Measurements from ENCODE around the gene TSPAN1. TPM values are rescaled to one million over a fixed set of nuclear protein-coding genes. Genes with fewer than 3 reads are reported as not detected.

The TSPAN1 gene, protein sequence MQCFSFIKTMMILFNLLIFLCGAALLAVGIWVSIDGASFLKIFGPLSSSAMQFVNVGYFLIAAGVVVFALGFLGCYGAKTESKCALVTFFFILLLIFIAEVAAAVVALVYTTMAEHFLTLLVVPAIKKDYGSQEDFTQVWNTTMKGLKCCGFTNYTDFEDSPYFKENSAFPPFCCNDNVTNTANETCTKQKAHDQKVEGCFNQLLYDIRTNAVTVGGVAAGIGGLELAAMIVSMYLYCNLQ
- 0.29 TPM in 1 of 2 replicates, not detected in the other for total RNA-seq

GRCh38 chr1:46174448-46175231, at the start of gene TSPAN1:
TSPAN1 (plus strand) TSS chr1:46175087; CDS start chr1:46181108, 6,021 bp downstream.

GRCh38 chr1:46132529-46133180, 42.2 kb upstream of the TSPAN1 start, which contains the start of gene PIK3R3:
PIK3R3 (minus strand) TSS chr1:46132629; CDS start chr1:46131952, 677 bp downstream.

DNA sequence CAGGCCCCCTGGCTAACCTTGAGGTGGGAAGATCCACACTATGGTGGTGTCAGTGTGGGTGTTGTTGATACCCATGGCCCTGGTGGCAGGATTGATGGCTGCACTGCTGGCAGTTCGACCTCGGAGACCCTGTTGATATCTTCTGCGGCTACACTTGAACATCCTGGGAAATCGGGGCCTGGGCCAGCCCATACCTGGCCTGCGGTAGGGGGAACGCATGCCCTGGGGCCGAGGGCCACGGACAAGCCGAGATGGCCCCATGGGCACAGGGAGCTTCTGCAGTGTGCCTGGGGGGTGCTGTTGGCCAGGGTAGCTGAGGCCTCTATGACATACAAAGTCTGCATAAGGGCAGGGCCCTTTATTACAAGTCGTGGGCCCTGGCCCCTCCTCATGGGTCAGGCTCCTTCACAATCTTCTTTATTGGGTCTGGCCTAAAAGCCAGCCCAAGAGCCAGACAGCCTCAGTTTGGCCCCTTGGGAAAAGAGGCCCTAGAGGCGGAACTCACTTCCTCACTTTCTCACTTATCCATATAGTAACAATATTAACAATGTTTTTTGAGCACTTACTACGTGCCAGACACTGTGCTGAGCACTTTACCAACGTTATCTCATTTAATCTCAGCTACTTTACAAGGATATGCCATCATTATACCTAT, 1.5 kb downstream of the TSPAN1 start, which contains the start of gene P3R3URF:
Gene P3R3URF, minus strand, starts transcription at position 278 of the 655 bp plus-strand sequence. Its CDS starts 17 bp downstream, at position 261.

GRCh38 chr1:46197964-46198811, 23.3 kb downstream of the TSPAN1 start, which contains the start of gene POMGNT1:
POMGNT1 (minus strand) TSS chr1:46198434; CDS start chr1:46197821, 613 bp downstream.

Other genes with a start within 250 kb of the TSPAN1 start
- gene PIK3R3, start 42.5 kb upstream of the TSPAN1 start, total RNA-seq = 0.50 and 0.88 TPM in 2 replicates
- gene P3R3URF, start 1.4 kb downstream of the TSPAN1 start, total RNA-seq = not detected in 2 replicates
- gene POMGNT1, start 23.3 kb downstream of the TSPAN1 start, total RNA-seq = 22.8 and 27.2 TPM in 2 replicates
- 2.4 and 2.5 TPM in 2 replicates for gene LURAP1, start 28.2 kb downstream of the TSPAN1 start, total RNA-seq
- gene RAD54L, start 72.7 kb downstream of the TSPAN1 start, total RNA-seq = 0.62 and 1.1 TPM in 2 replicates
- gene LRRC41, start 128.5 kb downstream of the TSPAN1 start, total RNA-seq = 66.5 and 73.8 TPM in 2 replicates
- gene UQCRH, start 128.6 kb downstream of the TSPAN1 start, total RNA-seq = 329 and 360 TPM in 2 replicates
- 11.6 and 13.5 TPM in 2 replicates for gene NSUN4, start 165.7 kb downstream of the TSPAN1 start, total RNA-seq
- 0.10 and 0.81 TPM in 2 replicates for gene FAAH, start 219.2 kb downstream of the TSPAN1 start, total RNA-seq